Naive thymus-derived CD4-positive, alpha-beta T cell (primary cell): ENCODE data around the gene PRKACA. TPM values are rescaled to one million over a fixed set of nuclear protein-coding genes. Genes with fewer than 3 reads are reported as not detected.

ENCODE experiments used
- ATAC-seq: fragments of 150-1000 bp; cut with Tn5 transposase; 2 replicates; pipeline ENCODE4 v1.10.0; 2021; ENCODE audit warnings: mild to moderate bottlenecking, moderate library complexity
- CTCF ChIA-PET: fragments of 350-600 bp; sonication (Branson Sonifier 250); formaldehyde crosslinking; loops from one replicate; lab custom pipeline; 2021; ENCODE audit warnings: antibody characterized with exemption; lab: Charles Lee
- POLR2A ChIA-PET: fragments of 350-600 bp; sonication (Branson Sonifier 250); formaldehyde crosslinking; loops from one replicate; lab custom pipeline; 2021; ENCODE audit warnings: antibody characterized with exemption, inconsistent platforms; lab: Charles Lee
- DNase-seq, 9 donors: peaks; one replicate each; pipeline versions ENCODE4 v3.0.0 to v3.0.0-alpha.2; 2020 to 2022; ENCODE audit warnings: mixed read lengths in 1 of 9
- H3K27ac ChIP-seq: one replicate; pipeline ENCODE4 v1.7.0; 2013; ENCODE audit warnings: mild to moderate bottlenecking, low read depth, low read length, moderate library complexity
- H3K27me3 ChIP-seq, 2 donors: one replicate each; pipeline ENCODE4 v1.7.0; 2013; ENCODE audit warnings: low read length in 2 of 2, mild to moderate bottlenecking in 2 of 2, moderate library complexity in 2 of 2; ENCODE audit not compliant: control insufficient read depth in 2 of 2, insufficient read depth in 2 of 2
- H3K36me3 ChIP-seq, 3 experiments: 1 replicate in 2 of 3; 2 replicates in 1 of 3; pipeline ENCODE4 v1.7.0; 2013; ENCODE audit warnings: low read length in 3 of 3, mild to moderate bottlenecking in 3 of 3, moderate library complexity in 1 of 3; ENCODE audit not compliant: insufficient read depth in 3 of 3, control insufficient read depth in 2 of 3
- H3K4me1 ChIP-seq, 2 donors: one replicate each; pipeline ENCODE4 v1.7.0; 2013; ENCODE audit warnings: low read length in 2 of 2, mild to moderate bottlenecking in 2 of 2, moderate library complexity in 1 of 2; ENCODE audit not compliant: control insufficient read depth in 2 of 2, insufficient read depth in 2 of 2
- H3K4me3 ChIP-seq: 2 replicates; pipeline ENCODE4 v1.7.0; 2013; ENCODE audit warnings: mild to moderate bottlenecking, low read length
- H3K9me3 ChIP-seq, 3 experiments: 1 replicate in 2 of 3; 2 replicates in 1 of 3; pipeline ENCODE4 v1.7.0; 2013; ENCODE audit warnings: low read length in 3 of 3; ENCODE audit not compliant: control insufficient read depth in 2 of 3
- H3K27ac Mint-ChIP-seq, 9 donors: one replicate each; pipeline ENCODE4 v1.8.0; 2020 to 2022; ENCODE audit warnings: mixed read lengths in 9 of 9, mild to moderate bottlenecking in 8 of 9, moderate library complexity in 5 of 9, inconsistent platforms in 2 of 9
- H3K27me3 Mint-ChIP-seq, 5 donors: one replicate each; pipeline ENCODE4 v1.8.0; 2021 to 2022; ENCODE audit warnings: mixed read lengths in 5 of 5, mild to moderate bottlenecking in 1 of 5
- H3K36me3 Mint-ChIP-seq, 5 donors: one replicate each; pipeline ENCODE4 v1.8.0; 2020 to 2022; ENCODE audit warnings: mixed read lengths in 5 of 5, mild to moderate bottlenecking in 3 of 5, inconsistent platforms in 1 of 5
- H3K4me1 Mint-ChIP-seq, 7 donors: one replicate each; pipeline ENCODE4 v1.8.0; 2020 to 2022; ENCODE audit warnings: mixed read lengths in 7 of 7, mild to moderate bottlenecking in 3 of 7, inconsistent platforms in 1 of 7
- H3K4me3 Mint-ChIP-seq, 10 donors: one replicate each; pipeline ENCODE4 v1.8.0; 2020 to 2022; ENCODE audit warnings: mild to moderate bottlenecking in 10 of 10, mixed read lengths in 10 of 10, moderate library complexity in 6 of 10, inconsistent platforms in 2 of 10
- H3K9me3 Mint-ChIP-seq, 11 donors: one replicate each; pipeline ENCODE4 v1.8.0; 2020 to 2022; ENCODE audit warnings: mixed read lengths in 11 of 11, mild to moderate bottlenecking in 4 of 11, inconsistent platforms in 1 of 11, moderate library complexity in 1 of 11
- intact Hi-C, 2 donors: fragments of 100-400 bp; cut with micrococcal nuclease; formaldehyde crosslinking; loops; one replicate each; pipeline ENCODE4 v1.15.1; 2023
- polyA plus RNA-seq, 2 donors: library from polyadenylated mRNA; unstranded; fragments of 300-500 nt; fragmentation: Illumina TruSeq; gene quantifications; one replicate each; pipeline ENCODE4 v1.2.3, GENCODE V29; 2021
- total RNA-seq, 6 experiments: library from RNA in 5 of 6; stranded (reverse) in 5 of 6; gene quantifications; 1 replicate in 5 of 6; 2 replicates in 1 of 6; pipeline ENCODE4 v1.2.3 and lab custom pipeline; 2021 to 2026

Gene PRKACA
- total and polyA plus RNA-seq, 7 experiments from 2014 or later, result 1.9 to 101 (median 48.4) TPM

DNA sequence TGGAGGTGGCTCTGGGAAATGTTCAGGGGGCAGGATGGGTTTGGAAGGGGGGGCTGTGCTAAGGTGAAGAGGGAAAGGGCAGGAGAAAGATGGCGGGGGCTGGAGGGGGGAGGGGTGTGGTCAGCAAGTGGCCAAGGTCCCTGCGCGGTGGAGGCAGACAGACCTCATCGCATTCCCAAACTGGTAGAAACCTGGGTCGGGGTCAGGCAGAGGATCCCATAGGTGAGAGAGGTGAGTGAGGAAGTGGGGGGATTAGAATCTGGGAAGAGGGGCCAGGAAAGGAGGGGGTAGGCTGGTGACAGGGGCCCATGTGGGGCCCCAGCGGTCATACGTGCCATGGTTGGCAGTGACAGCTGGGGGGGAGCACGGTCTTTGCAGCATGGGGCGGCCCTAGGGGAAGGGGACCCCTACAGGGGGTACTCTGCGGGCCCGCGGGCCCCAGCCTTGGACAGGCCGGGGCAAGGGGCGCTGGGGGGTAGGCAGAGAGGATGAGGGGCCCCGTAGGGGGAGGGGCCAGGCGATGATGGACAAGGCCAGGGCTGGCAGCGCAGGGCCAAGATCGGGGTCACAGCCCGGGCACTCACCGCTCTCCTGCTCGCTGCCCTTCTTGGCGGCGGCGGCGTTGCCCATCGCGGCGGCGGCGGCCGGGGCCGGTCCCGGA is 514 bp downstream of the PRKACA start:
- no peaks in the 10 kb centered on the region for H3K27me3 ChIP-seq
- peak in 1 of 9 donors; percentile 38 for DNase-seq
- no peaks in the 10 kb centered on the region for H3K36me3 Mint-ChIP-seq
- no peaks in the 10 kb centered on the region for H3K36me3 ChIP-seq
- peak overlapping the region; percentile 56 to 97 (median 86) for H3K27ac Mint-ChIP-seq
- H3K27ac ChIP-seq, result peak overlapping the region; percentile 72
- CTCF ChIA-PET, result interaction anchor here (0.7 kb wide), 1 partner anchor 566 kb away, joined by 3 read pairs; no protein-coding TSS in a partner anchor
- peak overlapping the region; percentile 67 for H3K4me3 ChIP-seq
- no peaks in the 10 kb centered on the region for H3K27me3 Mint-ChIP-seq
- H3K4me1 Mint-ChIP-seq, result peaks cover 20 to 62% (median 53%) of the 10 kb centered on the region in 7 donors
- H3K4me3 Mint-ChIP-seq, result peak overlapping the region; percentile 83 to 97 (median 91)
- POLR2A ChIA-PET, result interaction anchor here (0.6 to 2.4 kb wide), 10 partner anchors 12 to 44 kb away, joined by 3 to 11 read pairs (median 4); partner anchors contain the start of gene ASF1B
- no peaks in the 10 kb centered on the region for H3K9me3 ChIP-seq
- no peak for ATAC-seq
- peaks cover 0 to 2% (median 0%) of the 10 kb centered on the region in 11 donors for H3K9me3 Mint-ChIP-seq
- intact Hi-C loops, result loop anchor here (1.0 to 5.0 kb wide), 8 partner anchors 19 to 237 kb away; partner anchors contain the start of genes ASF1B (in 1 of the 2), DCAF15 (in 1 of the 2) and SAMD1 (in 1 of the 2)
- H3K4me1 ChIP-seq, result peaks cover 15 to 51% of the 10 kb centered on the region in 2 donors

DNA sequence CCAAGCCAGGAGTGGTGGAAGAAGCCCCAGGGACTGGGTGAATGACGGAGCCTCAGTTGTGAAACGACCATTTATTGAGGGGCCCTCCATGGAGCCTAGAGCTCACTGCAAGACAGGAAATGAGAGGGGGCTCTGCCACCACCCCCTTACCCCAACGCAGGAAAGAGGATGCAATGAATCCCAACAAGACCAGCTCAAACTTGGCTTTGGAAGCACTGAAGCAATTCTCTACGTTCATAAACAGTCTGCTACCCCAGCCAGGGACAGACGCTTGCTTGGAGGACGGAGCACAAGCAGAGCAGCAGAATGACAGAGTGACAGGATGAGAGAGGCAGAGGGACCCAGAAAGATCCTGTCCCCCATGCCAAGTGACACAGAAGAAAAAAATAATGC is 1.0 kb downstream of the PRKACA start:
- no peaks in the 10 kb centered on the region for H3K27me3 Mint-ChIP-seq
- H3K4me3 ChIP-seq, result peak overlapping the region; percentile 67
- peak overlapping the region; percentile 56 to 97 (median 86) for H3K27ac Mint-ChIP-seq
- CTCF ChIA-PET, result interaction anchor here (0.7 to 2.6 kb wide), 5 partner anchors 20 to 567 kb away, joined by 3 to 10 read pairs (median 3); partner anchors contain the start of gene ASF1B
- H3K9me3 ChIP-seq, result no peaks in the 10 kb centered on the region
- peaks cover 0 to 2% (median 0%) of the 10 kb centered on the region in 11 donors for H3K9me3 Mint-ChIP-seq
- ATAC-seq (no peak), DNase-seq (peak in 2 of 9 donors; percentile 22 to 24)
- peaks cover 15 to 56% of the 10 kb centered on the region in 2 donors for H3K4me1 ChIP-seq
- no peaks in the 10 kb centered on the region for H3K36me3 ChIP-seq
- H3K4me1 Mint-ChIP-seq, result peaks cover 20 to 68% (median 58%) of the 10 kb centered on the region in 7 donors
- no peaks in the 10 kb centered on the region for H3K27me3 ChIP-seq
- POLR2A ChIA-PET, result interaction anchor here (0.6 to 2.2 kb wide), 6 partner anchors 14 to 105 kb away, joined by 3 to 10 read pairs (median 3); partner anchors contain the start of gene ASF1B
- peak overlapping the region; percentile 83 to 97 (median 91) for H3K4me3 Mint-ChIP-seq
- no peaks in the 10 kb centered on the region for H3K36me3 Mint-ChIP-seq
- peak overlapping the region; percentile 72 for H3K27ac ChIP-seq
- intact Hi-C loops, result loop anchor here in 1 of 2 donors (2.0 to 5.0 kb wide), 3 partner anchors 26 to 164 kb away; partner anchors contain the start of genes DCAF15 and SAMD1

DNA sequence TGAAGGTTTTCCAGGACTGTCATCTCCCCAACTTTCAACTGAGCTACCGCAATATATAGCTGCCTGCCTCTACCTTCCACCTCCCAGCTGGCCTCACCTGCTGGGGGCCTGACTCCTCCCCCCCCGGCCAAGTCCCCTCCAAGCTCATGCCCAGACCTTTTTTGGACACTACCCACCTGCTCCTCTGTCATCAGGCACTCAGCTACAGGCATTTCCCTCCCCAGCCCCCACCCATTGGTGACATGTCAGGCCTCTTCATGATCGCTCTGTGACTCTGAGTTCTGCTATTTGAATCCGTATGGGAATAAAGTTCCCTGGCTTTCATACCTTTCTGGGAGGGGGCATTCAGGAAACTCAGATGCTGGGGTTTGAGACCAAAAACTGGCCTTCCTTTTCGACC is 1.8 kb downstream of the PRKACA start:
- ChIA-PET CTCF (interaction anchor here (0.8 to 2.6 kb wide), 5 partner anchors 21 to 234 kb away, joined by 3 to 10 read pairs (median 4); partner anchors contain the start of gene ASF1B), POLR2A (interaction anchor here (0.9 to 2.2 kb wide), 4 partner anchors 15 to 42 kb away, joined by 3 to 10 read pairs (median 3); partner anchors contain the start of gene ASF1B)
- Mint-ChIP-seq H3K27me3 (no peaks in the 10 kb centered on the region), H3K4me3 (peak overlapping the region; percentile 25 to 97 (median 91)), H3K9me3 (peaks cover 0 to 2% (median 0%) of the 10 kb centered on the region in 11 donors), H3K36me3 (no peaks in the 10 kb centered on the region), H3K27ac (peak overlapping the region in 8 of 9 donors; percentile 19 to 97 (median 83)), H3K4me1 (peaks cover 25 to 72% (median 63%) of the 10 kb centered on the region in 7 donors)
- DNase-seq, result no peak
- intact Hi-C loops, result loop anchor here in 1 of 2 donors (2.0 to 5.0 kb wide), 3 partner anchors 25 to 163 kb away; partner anchors contain the start of genes DCAF15 and SAMD1
- ATAC-seq, result no peak
- Histone ChIP-seq H3K27ac (peak overlapping the region; percentile 18), H3K4me1 (peaks cover 15 to 58% of the 10 kb centered on the region in 2 donors), H3K4me3 (no peak overlapping the region), H3K27me3 (no peaks in the 10 kb centered on the region), H3K36me3 (no peaks in the 10 kb centered on the region), H3K9me3 (no peaks in the 10 kb centered on the region)

DNA sequence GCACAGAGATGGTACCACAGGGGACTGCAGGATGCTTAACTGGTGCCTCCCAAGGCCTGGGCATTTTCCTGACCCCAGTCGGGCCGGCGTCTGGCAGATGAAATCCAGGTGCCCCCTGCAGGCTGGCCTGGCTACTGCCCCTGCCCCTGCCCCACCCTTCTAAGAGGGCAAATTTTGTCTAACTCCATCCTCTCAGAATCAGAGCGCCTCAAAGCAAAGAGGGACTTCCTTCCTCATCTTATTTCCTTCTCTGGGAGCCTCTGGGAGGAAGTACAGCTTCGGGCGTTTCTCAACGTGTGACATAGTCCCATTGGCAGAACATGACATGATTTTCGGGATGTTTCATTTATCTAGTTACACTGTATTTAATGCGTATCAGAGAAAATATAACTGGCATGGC is 2.7 kb downstream of the PRKACA start:
- POLR2A ChIA-PET, result interaction anchor here (1.2 to 2.2 kb wide), 3 partner anchors 16 to 41 kb away, joined by 3 to 10 read pairs (median 3); partner anchors contain the start of gene ASF1B
- Mint-ChIP-seq H3K4me1 (peaks cover 25 to 76% (median 67%) of the 10 kb centered on the region in 7 donors), H3K27ac (peak overlapping the region in 7 of 9 donors; percentile 21 to 87 (median 59))

DNA sequence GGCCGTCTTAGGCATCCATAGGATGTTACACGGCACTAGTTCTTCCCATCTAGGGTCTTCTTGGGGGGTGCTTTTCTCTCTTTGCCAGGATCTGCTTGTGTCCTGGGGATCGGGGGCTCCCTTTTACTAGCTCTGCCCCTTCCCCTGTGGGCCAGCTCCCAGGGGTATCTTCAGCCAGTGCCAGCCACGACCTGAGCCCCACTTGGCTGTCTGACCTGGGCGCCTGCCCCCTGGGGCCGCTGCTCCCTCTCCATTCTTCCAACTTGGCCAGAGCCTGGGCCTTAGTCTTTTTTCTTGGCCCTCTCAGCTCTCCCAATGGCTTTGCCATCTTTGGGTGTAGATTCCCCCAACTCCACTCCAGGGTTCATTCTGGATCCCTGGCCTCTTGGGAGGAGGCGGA is 3.1 kb downstream of the PRKACA start:
- Histone ChIP-seq H3K9me3 (no peaks in the 10 kb centered on the region), H3K4me3 (no peak overlapping the region), H3K27me3 (no peaks in the 10 kb centered on the region), H3K36me3 (no peaks in the 10 kb centered on the region), H3K27ac (no peak overlapping the region), H3K4me1 (peaks cover 15 to 58% of the 10 kb centered on the region in 2 donors)
- ChIA-PET POLR2A (interaction anchor here (1.2 to 1.3 kb wide), 2 partner anchors 39 to 40 kb away, joined by 3 to 4 read pairs; no protein-coding TSS in a partner anchor), CTCF (interaction anchor here (1.3 to 2.6 kb wide), 3 partner anchors 22 to 234 kb away, joined by 4 to 10 read pairs (median 6); partner anchors contain the start of gene ASF1B)
- DNase-seq (no peak), ATAC-seq (no peak)
- H3K27me3 Mint-ChIP-seq, result no peaks in the 10 kb centered on the region
- intact Hi-C loops, result no loop called here
- H3K4me1 Mint-ChIP-seq, result peaks cover 25 to 74% (median 67%) of the 10 kb centered on the region in 7 donors
- H3K9me3 Mint-ChIP-seq, result peaks cover 0 to 2% (median 0%) of the 10 kb centered on the region in 11 donors
- peak overlapping the region in 1 of 10 donors; percentile 40 for H3K4me3 Mint-ChIP-seq
- H3K27ac Mint-ChIP-seq, result peak overlapping the region in 5 of 9 donors; percentile 21 to 87 (median 59)
- H3K36me3 Mint-ChIP-seq, result no peaks in the 10 kb centered on the region

More for the DNA sequence above, 2.7 kb downstream of the PRKACA start:
- H3K36me3 ChIP-seq, result no peaks in the 10 kb centered on the region
- H3K9me3 ChIP-seq, result no peaks in the 10 kb centered on the region
- H3K27me3 ChIP-seq, result no peaks in the 10 kb centered on the region
- DNase-seq (peak in 6 of 9 donors; percentile 18 to 57 (median 32)), ATAC-seq (no peak)
- no peaks in the 10 kb centered on the region for H3K27me3 Mint-ChIP-seq
- peaks cover 0 to 2% (median 0%) of the 10 kb centered on the region in 11 donors for H3K9me3 Mint-ChIP-seq
- intact Hi-C loops, result loop anchor here in 1 of 2 donors (5.0 kb wide), 2 partner anchors 33 to 163 kb away; partner anchors contain the start of gene DCAF15
- H3K4me3 Mint-ChIP-seq, result peak overlapping the region in 8 of 10 donors; percentile 18 to 97 (median 49)
- peaks cover 15 to 58% of the 10 kb centered on the region in 2 donors for H3K4me1 ChIP-seq
- H3K4me3 ChIP-seq, result no peak overlapping the region
- CTCF ChIA-PET, result interaction anchor here (1.5 to 2.6 kb wide), 3 partner anchors 22 to 234 kb away, joined by 4 to 10 read pairs (median 4); partner anchors contain the start of gene ASF1B
- no peaks in the 10 kb centered on the region for H3K36me3 Mint-ChIP-seq
- no peak overlapping the region for H3K27ac ChIP-seq
